HL-60 (cell line): ENCODE measurements around the gene SLC33A1.

Experiments used
- GABPA ChIP-seq: IDR thresholded peaks from 2 replicates; pipeline ENCODE4 v1.6.1; 2012; ENCODE audit warnings: low read depth
- TF ChIP-seq, protein P1 (sequence below): IDR thresholded peaks from 2 replicates; pipeline ENCODE4 v1.6.1; 2012; ENCODE audit warnings: low read depth; ENCODE audit not compliant: insufficient replicate concordance
- TF ChIP-seq, protein P2 (sequence below): IDR thresholded peaks from one replicate; pipeline ENCODE4 v1.5.1; 2011; ENCODE audit warnings: low read length, control low read depth, inconsistent platforms; ENCODE audit not compliant: insufficient read depth

DNA sequence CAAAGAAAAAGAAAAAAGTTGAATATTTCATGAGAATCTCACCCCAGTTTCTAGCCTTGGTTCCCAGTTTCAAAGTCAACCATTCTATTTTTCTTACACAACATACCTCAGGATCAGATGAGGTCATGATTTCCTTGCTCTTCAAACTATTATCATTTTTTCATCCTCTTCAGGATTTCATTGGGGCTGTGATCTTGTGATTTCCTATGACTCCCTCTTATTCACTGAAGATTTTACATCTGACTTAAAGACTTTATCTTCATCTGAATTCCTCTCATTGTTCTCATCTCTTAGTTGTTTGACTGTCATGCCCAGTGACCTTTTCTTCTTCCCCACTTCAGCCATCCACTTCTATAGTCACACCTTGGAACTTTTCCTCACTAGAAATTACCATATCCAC, 45.0 kb downstream of the SLC33A1 start:
- TF ChIP-seq, protein P1, sequence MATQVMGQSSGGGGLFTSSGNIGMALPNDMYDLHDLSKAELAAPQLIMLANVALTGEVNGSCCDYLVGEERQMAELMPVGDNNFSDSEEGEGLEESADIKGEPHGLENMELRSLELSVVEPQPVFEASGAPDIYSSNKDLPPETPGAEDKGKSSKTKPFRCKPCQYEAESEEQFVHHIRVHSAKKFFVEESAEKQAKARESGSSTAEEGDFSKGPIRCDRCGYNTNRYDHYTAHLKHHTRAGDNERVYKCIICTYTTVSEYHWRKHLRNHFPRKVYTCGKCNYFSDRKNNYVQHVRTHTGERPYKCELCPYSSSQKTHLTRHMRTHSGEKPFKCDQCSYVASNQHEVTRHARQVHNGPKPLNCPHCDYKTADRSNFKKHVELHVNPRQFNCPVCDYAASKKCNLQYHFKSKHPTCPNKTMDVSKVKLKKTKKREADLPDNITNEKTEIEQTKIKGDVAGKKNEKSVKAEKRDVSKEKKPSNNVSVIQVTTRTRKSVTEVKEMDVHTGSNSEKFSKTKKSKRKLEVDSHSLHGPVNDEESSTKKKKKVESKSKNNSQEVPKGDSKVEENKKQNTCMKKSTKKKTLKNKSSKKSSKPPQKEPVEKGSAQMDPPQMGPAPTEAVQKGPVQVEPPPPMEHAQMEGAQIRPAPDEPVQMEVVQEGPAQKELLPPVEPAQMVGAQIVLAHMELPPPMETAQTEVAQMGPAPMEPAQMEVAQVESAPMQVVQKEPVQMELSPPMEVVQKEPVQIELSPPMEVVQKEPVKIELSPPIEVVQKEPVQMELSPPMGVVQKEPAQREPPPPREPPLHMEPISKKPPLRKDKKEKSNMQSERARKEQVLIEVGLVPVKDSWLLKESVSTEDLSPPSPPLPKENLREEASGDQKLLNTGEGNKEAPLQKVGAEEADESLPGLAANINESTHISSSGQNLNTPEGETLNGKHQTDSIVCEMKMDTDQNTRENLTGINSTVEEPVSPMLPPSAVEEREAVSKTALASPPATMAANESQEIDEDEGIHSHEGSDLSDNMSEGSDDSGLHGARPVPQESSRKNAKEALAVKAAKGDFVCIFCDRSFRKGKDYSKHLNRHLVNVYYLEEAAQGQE: no peak
- no peak for TF ChIP-seq GABPA
- TF ChIP-seq, protein P2, sequence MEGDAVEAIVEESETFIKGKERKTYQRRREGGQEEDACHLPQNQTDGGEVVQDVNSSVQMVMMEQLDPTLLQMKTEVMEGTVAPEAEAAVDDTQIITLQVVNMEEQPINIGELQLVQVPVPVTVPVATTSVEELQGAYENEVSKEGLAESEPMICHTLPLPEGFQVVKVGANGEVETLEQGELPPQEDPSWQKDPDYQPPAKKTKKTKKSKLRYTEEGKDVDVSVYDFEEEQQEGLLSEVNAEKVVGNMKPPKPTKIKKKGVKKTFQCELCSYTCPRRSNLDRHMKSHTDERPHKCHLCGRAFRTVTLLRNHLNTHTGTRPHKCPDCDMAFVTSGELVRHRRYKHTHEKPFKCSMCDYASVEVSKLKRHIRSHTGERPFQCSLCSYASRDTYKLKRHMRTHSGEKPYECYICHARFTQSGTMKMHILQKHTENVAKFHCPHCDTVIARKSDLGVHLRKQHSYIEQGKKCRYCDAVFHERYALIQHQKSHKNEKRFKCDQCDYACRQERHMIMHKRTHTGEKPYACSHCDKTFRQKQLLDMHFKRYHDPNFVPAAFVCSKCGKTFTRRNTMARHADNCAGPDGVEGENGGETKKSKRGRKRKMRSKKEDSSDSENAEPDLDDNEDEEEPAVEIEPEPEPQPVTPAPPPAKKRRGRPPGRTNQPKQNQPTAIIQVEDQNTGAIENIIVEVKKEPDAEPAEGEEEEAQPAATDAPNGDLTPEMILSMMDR: no peak
